Stimulated activated naive CD4-positive, alpha-beta T cell treated with Interleukin-2 at 50 U/mL for 16 hours (primary cell): ENCODE measurements around the gene LSM3.
"Not testable (repeated sequence)": the region's sequence is repeated elsewhere in the genome, so short reads cannot be mapped to it uniquely, and the experiment has no call there.

Experiments used
- DNase-seq: peaks from one replicate; lab custom pipeline; 2025; lab: John Stamatoyannopoulos, UW

Gene LSM3

DNA sequence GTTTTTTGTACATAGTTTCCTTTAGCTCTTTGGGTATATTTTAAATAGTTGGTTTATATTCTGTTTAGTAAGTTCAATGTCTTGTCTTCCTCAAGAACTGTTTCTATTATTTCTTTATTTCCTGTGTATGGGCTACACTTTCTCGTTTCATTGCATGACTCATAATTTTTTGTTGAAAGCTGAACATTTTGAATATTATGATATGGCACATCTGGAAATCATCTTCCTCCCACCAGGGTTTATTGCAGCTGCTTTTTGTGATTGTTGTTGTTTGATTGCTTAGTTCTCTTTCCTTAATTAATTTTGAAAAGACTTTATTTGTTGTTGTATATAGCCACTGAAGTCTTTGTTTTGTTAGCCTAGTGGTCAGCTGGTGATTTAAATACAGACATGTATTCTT lies 43.8 kb downstream of the LSM3 start:
- no peak for DNase-seq

DNA sequence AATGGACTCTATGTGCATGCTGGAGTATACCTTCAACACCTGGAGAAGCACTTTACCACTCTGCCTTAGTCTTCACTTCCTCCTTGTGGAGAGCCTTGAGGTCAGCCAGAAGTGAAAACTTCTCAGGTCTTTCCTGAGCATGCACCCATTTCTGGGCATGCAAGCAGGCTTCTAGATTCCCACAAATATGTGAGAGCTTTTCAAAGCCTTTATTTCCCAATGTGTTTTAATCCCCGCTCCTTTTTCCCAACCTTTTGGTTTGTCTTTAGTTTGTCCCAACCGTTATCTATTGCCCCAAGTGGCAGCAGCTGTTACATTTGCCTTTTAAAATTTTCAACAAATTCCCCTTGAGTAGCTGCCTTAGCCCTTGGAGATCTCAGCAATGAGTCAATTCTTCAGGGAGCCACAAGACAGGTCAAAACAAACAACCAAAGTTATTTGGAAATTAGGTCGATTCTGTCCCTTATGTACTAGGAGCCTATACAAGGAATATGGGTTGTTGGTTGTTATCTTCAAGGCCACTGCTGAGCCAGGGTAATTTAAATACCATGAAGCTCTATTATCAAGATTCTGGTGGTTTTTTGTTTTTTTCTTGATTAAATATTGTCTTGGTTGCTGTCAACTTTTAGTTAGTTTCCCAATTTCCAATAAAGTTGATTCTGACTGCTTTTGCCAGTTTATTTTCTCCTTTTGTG lies 44.4 kb downstream of the LSM3 start:
- DNase-seq: no peak

DNA sequence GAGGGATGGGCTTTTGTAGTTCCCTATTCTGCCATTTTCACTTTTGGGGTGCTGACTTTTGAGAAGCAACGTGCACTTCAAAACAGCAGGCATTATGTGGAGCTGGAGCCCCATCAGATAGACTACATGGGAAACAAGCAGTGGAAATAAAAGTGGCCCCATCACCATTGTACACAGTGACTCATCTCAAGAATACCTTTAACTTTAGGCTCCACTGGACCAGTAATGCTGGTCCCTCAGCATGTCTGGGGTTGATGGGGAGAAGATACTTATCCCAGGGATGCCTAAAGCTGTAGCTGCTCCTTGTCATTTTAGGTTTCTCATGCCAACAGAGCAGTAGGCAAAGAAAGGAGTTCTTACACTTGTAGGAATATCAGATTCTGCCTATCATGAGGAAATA lies 45.0 kb downstream of the LSM3 start:
- DNase-seq: no peak

DNA sequence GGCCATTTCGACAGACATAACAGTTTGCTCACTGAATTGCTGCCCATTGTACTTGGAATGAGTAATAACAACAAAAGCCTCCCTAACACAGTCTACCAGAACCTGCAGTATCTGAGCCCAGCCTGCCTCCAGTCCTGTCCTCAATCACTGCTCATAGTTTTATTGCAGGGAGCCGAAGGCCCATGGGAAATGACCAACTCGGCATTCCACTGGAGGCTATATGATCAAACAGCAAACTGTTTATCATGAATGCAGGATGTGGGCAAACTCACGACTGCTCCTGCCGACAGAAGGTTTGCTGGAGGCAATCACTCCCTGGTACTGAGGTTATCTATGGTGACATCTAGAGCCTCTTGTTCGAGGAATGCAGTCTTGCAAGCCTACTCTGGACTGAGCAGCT lies 46.3 kb downstream of the LSM3 start:
- DNase-seq: no peak

DNA sequence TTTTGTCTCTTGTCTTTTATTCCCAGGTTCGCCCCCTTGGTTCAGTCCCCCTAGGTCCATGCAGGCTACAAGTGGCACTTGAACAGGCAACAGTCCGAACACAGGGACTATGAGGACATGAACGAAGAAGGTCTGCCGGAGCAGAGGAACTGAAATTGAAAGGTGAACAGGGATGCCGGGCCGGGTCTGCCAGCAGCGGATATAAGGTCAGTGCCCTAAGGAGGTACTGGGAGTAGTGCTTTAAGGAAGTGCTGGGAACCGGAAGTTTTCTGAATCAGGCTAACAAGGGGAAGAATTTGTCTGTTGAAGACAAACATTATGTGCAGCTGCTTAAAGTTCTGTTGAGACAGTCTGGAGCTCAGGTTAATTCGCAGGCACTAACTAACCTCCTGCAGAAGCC lies 46.8 kb downstream of the LSM3 start:
- no peak for DNase-seq

DNA sequence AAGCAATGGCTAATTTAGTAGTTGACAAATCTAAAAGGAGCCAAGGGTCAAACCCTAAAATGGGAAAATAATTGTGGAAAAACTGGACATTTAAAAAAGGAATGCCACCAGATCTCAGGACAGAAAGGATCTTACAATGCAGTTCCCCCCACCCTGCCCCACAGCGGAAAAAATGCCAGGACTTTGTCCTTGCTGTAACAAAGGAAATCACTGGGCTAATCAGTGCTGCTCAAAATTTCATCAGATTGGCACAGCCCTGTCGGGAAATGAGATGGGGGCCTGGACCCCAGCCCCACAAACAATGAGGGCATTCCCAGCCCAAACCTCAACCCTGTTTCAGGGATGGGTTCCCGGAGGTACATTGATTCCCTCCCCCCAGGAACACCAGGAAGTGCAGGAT lies 47.7 kb downstream of the LSM3 start:
- not testable (repeated sequence) for DNase-seq

DNA sequence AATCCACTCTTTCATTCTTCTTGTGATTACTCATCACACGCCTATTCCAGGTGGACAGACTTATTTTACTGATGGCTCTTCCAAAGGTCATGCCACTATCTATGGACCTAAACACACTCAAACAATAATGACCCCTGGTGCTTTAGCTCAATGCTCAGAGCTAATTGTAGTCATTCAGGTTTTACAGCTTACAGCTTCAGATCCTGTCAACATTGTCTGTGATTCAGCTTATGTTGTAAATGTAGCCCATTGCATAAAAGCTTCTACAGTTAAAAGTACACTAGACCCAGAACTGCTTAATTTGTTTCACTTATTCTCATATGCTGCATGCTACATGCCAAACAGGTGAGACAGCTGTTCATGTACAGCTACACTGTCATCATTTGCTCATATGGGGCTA lies 49.2 kb downstream of the LSM3 start:
- DNase-seq: no peak

DNA sequence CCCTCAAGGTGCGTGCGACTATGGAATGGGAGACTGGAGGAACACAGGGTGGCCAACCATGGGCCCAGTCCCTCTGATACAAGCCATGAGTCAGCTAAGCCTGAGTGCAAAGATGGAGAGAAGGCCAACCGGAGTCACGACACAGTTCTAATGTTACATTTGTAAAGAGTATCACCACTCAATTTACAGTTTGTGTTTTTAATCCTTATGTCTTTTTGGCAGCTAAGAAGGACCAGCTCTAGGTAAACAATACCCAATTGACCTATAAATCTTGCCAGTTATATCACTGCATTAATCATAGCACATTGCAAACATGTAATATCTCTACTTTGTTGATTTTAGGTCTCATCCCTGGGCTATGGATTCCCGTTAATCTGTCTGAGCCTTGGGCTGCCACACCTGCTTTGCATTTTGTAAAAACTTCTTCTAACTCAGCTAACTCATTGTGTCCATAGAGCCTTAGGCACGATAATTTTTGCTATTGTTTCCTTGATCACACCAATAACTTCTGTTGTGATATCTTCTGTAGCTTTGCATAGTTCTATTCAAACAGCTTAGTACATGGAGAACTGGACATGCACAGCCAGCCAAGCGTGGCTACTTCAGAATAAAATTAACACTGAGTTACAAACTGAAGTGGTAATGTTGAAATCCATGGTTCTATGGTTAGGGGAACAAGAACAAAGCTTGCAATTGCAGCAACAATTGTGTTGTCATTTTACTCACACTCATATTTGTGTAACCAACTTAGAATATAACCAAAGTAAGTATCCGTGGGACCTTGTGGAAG lies 50.3 kb downstream of the LSM3 start:
- DNase-seq: no peak

DNA sequence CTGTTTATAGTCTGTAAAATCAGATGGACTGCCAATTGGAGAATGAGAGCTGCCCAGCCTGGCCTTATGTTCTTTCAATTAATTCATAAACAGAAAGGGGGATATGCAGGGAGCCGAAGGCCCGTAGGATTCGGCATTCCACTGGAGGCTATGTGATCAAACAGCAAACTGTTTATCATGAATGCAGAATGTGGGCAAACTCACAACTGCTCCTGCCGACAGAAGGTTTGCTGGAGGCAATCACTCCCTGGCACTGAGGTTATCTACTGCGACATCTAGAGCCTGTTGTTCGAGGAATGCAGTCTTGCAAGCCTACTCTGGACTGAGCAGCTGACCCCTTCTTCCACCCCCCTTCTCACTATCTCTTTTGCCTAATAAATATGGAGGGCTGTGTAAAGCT lies 51.1 kb downstream of the LSM3 start:
- not testable (repeated sequence) for DNase-seq

DNA sequence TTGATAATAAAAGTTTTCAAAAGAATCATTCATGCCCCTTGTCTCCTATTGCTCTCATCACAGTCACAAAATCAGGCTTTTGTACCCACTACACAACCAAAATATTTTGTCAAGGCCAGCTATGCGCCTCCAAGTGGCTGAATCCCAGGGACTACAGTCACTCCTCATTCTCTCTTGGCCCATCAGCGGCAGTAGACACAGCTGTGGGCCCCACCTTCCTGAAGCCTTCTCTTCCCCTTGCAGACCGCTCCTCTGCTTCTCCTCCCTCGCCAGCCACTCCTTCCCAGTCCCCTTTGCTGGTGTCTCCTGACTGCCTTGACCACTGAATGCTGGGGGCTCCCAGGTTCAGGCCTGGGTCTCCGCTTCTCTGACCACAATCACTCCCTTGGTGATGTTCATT lies 52.1 kb downstream of the LSM3 start:
- no peak for DNase-seq

DNA sequence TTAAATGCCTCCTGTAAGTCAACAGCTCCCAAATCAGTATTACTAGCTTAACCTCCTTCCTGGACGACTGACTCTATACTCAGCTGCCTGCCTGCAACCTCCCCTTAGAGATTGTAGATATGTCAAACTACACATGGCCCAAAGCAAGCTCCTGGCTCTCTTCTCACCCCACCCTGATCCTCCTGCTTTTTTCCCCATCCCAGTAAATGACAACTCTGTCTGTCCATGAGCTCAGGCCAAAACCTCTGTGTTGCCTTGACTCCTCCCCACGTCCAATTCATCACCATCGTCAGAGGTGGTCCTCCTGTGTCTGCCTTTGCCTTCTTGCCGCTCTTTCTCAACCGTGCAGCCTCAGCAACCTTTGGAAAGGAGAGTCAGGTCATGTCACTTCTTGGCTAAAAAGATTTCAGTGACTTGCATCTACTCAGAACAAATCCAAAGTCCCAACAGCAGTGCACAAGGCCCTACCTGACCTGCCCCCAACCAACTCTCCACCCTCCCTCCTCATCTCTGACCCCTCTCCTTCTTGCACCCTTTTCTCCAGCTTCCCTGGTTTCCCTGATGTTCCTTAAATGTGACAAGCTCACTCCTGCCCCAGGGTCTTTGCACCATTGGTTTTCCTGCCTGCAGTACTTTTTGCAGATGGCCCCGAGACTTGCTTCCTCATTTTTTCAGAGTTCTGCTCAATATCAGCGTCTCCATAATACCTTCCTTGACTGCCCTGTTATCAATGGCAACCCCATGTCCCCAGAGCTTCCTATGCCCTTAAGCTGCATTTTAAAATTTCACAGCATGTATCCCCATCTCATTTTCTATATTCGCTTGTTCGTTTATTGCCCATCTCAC lies 52.8 kb downstream of the LSM3 start:
- no peak for DNase-seq

DNA sequence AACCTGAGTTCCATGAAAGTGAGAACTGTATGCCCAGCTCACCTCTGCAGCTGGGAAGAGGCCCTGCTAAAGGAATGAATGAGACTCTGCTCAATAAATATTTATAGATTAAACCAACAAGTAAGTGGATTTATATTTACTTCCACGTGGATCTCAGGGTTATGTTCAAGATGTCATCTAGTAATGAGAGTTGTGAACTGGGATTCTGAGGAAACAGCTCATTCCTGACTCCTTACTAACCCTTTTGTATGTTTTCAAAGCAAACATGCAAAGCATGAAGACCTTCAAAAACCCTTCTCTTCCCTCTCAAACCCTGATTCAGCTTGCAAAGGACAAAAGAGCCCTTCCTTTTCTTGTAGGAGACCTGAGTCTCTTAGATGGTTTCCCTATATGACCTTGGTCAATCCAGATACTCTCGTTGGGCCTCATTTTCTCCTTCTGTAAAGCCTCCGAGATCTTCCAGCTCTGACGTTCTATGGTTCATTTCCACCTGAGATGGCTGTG lies 53.4 kb downstream of the LSM3 start:
- no peak for DNase-seq

DNA sequence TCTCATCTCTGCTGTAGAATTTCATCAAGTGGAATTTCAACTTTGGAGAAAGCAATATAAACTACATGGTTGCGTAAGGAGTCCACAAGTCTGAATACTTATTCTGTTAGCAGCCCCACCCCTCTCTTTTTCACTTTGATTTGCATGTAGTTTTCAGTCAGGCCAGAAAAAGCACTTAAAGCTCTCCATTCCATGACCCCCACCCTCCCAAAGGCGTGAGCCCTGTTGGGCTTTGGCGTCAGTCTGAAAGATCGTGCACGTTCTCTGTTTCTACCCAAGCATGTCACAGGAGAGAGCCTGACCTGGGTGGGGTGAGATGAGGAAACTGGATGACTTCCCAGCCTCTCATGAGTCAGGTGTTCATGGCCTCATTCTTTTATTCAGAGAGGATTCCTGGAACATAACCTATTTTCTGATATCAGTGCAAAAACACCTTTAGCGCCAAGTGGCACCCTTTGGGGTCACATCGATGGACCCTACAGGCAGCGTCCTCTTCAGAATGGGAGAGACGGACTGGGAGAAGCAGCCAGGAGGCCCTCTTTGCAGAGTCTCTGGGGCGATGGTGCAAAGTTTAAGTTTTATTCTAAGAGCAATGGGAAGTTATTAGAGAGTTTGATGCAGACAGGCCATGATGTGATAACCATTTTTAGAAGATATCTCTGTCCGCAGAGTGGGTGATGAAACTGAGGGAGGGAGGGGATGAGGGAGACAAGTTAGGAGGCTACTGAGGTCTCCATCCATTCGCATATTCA lies 55.8 kb downstream of the LSM3 start:
- no peak for DNase-seq

DNA sequence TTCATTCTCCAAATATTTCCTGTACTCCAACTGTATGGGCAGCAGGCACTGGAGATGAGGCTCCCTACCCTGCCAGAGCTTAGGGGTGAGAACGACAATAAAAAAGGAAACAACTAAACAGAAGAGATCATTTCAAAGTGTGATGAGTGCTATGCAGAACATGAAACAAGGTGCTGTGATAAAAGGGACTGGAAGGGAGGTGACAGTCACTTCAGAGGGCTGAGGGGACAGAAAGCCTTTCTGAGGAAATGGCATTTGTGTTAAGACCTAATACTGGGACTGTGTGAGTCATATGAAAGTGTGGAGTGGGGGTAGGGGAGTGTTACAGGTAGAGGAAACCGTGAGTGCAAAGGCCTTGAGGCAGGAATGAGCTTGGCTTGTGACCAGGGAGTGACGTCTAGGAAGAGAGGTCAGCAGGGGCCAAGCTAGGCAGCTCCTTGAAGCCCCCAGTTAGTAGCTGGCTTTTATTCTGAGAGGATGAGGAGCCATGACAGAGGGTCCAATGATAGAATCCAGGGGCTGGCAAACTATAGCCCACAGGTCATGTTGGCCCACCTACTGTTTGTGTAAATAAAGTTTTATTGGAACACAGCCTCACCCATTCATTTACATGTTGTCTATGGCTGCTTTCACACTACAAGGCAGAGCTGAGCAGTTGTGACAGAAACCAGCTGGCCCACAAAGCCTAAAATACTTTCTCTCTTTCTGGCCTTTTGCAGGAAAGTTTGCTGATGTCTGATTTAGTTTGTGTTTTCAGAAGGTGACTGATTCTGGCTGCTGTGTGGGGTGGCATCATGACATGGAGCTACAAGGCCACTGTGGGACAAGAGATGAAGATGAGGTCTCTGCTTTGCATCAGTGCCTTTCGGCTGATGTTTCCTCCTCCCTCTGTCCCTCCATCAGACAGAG lies 56.6 kb downstream of the LSM3 start:
- DNase-seq: no peak

DNA sequence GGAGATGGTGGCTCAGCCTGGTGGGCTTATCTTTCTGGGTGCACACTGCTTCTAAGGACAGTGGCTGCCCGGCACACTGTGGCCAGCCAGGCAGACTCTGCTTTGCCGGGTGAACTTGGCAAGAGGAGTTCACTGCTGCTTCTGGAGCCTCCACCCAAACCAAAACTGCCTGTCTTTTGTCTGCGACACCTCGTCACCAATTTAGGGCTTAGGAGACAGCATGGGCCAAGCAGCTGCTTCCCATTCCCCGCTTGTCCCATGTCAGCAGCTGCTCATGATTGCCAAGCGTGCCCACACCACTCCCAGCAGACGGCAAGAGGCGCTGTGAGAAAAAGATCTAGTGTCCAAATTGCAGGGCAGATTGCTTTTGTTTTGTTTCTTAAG lies 57.3 kb downstream of the LSM3 start:
- DNase-seq: no peak

DNA sequence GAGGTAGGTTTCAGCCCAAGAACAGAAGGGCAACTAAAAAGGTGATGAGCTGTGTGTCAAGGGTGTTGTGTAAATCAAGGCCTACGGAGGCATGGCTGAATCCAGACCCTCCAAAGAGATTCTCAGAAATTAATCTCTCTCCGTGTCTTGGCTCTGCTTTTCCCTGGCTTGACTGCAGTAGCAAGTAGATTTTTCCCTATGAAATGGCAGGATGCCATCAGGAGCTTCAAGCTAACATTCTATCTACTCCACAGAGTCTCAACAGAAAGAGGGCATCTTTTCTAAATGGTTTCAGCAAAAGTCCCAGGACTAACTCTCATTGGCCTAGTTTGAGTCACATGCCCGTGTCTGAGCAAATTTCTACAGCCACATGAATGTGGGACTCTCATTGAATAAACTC lies 58.3 kb downstream of the LSM3 start:
- no peak for DNase-seq

DNA sequence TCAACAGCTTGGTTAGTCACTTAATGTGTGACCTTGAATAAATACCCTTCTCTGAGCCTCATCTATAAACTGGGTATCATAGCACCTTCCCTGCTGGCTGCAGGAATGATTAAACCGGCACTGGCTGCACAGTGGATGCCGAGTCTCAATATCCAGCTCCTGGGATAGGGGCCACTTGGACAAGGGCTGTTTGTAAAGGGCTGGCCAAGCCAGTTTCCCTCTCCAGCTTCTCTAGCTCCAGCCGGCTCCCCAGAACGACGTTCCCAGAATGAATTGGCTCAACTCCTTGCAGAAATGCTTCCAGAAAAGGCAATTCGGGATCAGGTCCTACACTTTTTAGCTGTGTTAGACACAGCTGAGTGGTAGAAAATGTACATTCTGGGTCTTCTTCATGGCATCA lies 58.8 kb downstream of the LSM3 start:
- DNase-seq: no peak

DNA sequence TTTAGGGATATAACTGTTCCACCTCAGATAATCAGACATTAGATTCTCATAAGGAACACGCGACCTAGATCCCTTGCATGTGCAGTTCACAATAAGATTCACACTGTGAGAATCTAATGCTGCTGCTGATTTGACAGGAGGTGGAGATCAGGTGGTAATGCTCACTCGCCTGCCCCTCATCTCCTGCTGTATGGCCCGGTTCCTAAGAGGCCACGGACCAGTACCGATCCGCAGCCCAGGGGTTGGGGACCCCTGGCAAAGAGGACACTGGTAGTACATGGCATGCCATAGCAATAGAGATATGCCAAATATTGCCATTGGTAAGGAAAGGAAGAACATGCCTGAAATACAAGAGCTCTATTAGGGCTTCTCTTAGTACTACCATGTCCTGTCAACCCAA lies 59.7 kb downstream of the LSM3 start:
- DNase-seq: no peak

DNA sequence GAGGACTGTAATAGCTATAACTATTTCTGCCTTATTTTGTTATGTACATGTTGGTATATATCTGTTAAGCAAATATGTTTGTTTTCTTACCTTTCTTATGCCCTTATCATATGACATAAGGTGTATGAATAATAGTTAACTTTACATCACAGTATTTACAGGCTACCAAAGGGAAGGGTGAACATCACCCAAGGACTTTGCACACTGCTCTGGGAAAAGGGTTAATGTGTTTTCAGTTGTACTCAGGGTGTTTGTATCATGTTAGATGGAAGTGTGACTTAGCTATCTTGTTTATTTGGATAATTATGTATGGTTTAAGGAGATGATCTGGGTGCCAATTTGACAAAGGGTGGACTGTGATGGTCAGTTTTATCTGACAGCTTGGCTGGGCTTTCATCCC lies 60.3 kb downstream of the LSM3 start:
- DNase-seq: no peak

DNA sequence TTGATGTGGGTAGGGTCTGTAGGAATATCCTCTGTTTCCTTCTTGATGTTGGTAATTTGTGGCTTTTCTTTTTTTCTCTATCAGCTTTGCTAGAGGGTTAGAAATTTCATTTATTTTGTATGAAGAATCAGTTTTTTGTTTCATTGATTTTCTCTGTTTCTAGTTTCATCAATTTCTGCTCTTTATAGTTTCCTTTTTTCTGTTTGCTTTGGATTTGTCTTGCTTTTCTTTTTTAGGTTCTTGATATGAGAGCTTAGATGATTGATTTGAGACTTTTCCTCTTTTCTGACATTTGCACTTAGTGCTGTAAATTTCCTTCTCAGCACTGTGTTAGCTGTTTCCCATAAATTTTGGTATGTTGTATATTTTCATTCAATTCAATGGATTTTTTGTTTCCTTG lies 61.3 kb downstream of the LSM3 start:
- no peak for DNase-seq

DNA sequence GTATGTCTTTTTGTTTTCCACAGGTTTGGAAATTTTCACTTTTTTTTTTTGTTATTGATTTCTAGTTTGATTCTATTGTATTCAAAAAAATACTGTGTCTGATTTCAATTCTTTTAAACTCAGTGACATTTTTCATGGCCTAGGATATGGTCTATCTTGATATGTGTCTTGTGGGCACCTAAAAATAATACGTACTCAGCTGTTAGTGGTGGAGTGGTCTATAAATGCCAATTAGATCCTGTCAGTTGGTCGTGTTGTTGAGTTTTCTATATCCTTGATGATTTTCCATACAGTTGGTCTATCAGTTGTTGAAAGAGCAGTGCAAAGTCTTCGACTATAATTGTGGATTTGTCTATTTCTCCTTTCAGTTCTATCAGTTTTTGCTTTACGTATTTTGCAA lies 61.7 kb downstream of the LSM3 start:
- no peak for DNase-seq
